H1 (cell line): Measurements from ENCODE around the gene LRP8.

Source experiments
- EZH2 ChIP-seq: fragments of 200-600 bp; sonication (generic); IDR thresholded peaks from 2 replicates; pipeline ENCODE4 v1.7.1; 2012; ENCODE audit warnings: low read depth, mild to moderate bottlenecking, moderate library complexity, low read length, inconsistent platforms; ENCODE audit not compliant: severe bottlenecking
- FOSL1 ChIP-seq: IDR thresholded peaks from 2 replicates; pipeline ENCODE4 v1.6.1; 2011; ENCODE audit warnings: mild to moderate bottlenecking, low read depth, low read length, moderate library complexity; ENCODE audit not compliant: insufficient read depth
- GTF2F1 ChIP-seq: IDR thresholded peaks from 2 replicates; pipeline ENCODE4 v1.6.1; 2012; ENCODE audit warnings: low read depth, low read length, improper control_type of control experiment, borderline replicate concordance
- HDAC2 ChIP-seq, 2 experiments: fragments of 300-600 bp in 1 of 2; sonication (generic) in 1 of 2; IDR thresholded peaks; 2 replicates each; pipeline ENCODE4 v1.6.1; 2011 to 2012; ENCODE audit warnings: low read depth in 2 of 2, low read length in 2 of 2, mild to moderate bottlenecking in 2 of 2, moderate library complexity in 2 of 2, borderline replicate concordance in 1 of 2, inconsistent platforms in 1 of 2
- POLR2A ChIP-seq, 2 experiments: IDR thresholded peaks; 1 replicate in 1 of 2; 2 replicates in 1 of 2; pipeline ENCODE4 v1.6.1; 2011; ENCODE audit warnings: low read depth in 2 of 2, low read length in 2 of 2, mild to moderate bottlenecking in 2 of 2; ENCODE audit errors: control extremely low read depth in 1 of 2
- SP2 ChIP-seq: IDR thresholded peaks from 2 replicates; pipeline ENCODE4 v1.6.1; 2012; ENCODE audit warnings: mild to moderate bottlenecking, low read length, inconsistent platforms
- TAF7 ChIP-seq: optimal IDR thresholded peaks from 2 replicates; pipeline ENCODE3; 2011; ENCODE audit warnings: low read depth, mild to moderate bottlenecking, inconsistent platforms, low read length, moderate library complexity, borderline replicate concordance
- ZNF274 ChIP-seq: IDR thresholded peaks from 2 replicates; pipeline ENCODE4 v1.7.0; 2012; ENCODE audit warnings: low read length, borderline replicate concordance; ENCODE audit errors: extremely low read depth
- TF ChIP-seq, protein P1 (sequence below), 3 experiments: IDR thresholded peaks; 1 replicate in 2 of 3; 2 replicates in 1 of 3; pipeline versions ENCODE4 v1.5.1 to v1.6.1; 2011; ENCODE audit warnings: low read length in 3 of 3, mild to moderate bottlenecking in 3 of 3, inconsistent platforms in 2 of 3, low read depth in 1 of 3, moderate library complexity in 1 of 3; ENCODE audit not compliant: insufficient read depth in 1 of 3; ENCODE audit errors: control extremely low read depth in 1 of 3

GRCh38 chr1:53206735-53207379, 121.0 kb downstream of the LRP8 start:
- no peak for TF ChIP-seq SP2
- no peak for TF ChIP-seq POLR2A (IDR thresholded peaks at IDR 0.05; ENCODE audit: control extremely low read depth in 1 of 2, low read depth in 2 of 2, low read length in 2 of 2)
- TF ChIP-seq TAF7: no peak
- no peak for TF ChIP-seq ZNF274
- TF ChIP-seq, protein P1, sequence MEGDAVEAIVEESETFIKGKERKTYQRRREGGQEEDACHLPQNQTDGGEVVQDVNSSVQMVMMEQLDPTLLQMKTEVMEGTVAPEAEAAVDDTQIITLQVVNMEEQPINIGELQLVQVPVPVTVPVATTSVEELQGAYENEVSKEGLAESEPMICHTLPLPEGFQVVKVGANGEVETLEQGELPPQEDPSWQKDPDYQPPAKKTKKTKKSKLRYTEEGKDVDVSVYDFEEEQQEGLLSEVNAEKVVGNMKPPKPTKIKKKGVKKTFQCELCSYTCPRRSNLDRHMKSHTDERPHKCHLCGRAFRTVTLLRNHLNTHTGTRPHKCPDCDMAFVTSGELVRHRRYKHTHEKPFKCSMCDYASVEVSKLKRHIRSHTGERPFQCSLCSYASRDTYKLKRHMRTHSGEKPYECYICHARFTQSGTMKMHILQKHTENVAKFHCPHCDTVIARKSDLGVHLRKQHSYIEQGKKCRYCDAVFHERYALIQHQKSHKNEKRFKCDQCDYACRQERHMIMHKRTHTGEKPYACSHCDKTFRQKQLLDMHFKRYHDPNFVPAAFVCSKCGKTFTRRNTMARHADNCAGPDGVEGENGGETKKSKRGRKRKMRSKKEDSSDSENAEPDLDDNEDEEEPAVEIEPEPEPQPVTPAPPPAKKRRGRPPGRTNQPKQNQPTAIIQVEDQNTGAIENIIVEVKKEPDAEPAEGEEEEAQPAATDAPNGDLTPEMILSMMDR (IDR thresholded peaks at IDR 0.05; ENCODE audit: control extremely low read depth in 1 of 3, insufficient read depth in 1 of 3, low read depth in 1 of 3, low read length in 3 of 3): no peak
- TF ChIP-seq GTF2F1: no peak
- TF ChIP-seq FOSL1: no peak
- no peak for TF ChIP-seq HDAC2 (IDR thresholded peaks at IDR 0.05; ENCODE audit: borderline replicate concordance in 1 of 2, low read depth in 2 of 2, low read length in 2 of 2)
- no peak for TF ChIP-seq EZH2
